WTC11 (cell line): ENCODE measurements around the gene TTC39C.

Experiments used
- E2F5 ChIP-seq: sonication (generic); formaldehyde crosslinking; IDR thresholded peaks from 2 replicates; pipeline ENCODE4 v1.8.1; 2022; ENCODE audit warnings: mild to moderate bottlenecking, moderate library complexity, missing genetic modification reagents
- FOXP1 ChIP-seq: sonication (generic); formaldehyde crosslinking; IDR thresholded peaks from 2 replicates; pipeline ENCODE4 v1.8.0; 2022; ENCODE audit warnings: missing genetic modification reagents, mild to moderate bottlenecking, moderate library complexity, borderline replicate concordance
- JUN ChIP-seq: sonication (generic); formaldehyde crosslinking; IDR thresholded peaks from 2 replicates; pipeline ENCODE4 v1.8.0; 2023; ENCODE audit warnings: mild to moderate bottlenecking, missing genetic modification reagents
- KAT7 ChIP-seq: sonication (generic); formaldehyde crosslinking; IDR thresholded peaks from 2 replicates; pipeline ENCODE4 v1.8.1; 2023; ENCODE audit warnings: missing genetic modification reagents, mild to moderate bottlenecking, borderline replicate concordance
- NFYB ChIP-seq: sonication (generic); formaldehyde crosslinking; conservative IDR thresholded peaks from 2 replicates; pipeline ENCODE4 v1.8.0; 2022; ENCODE audit warnings: low read depth, missing genetic modification reagents
- NR2C2 ChIP-seq: sonication (generic); formaldehyde crosslinking; IDR thresholded peaks from 2 replicates; pipeline ENCODE4 v1.8.0; 2022; ENCODE audit warnings: mild to moderate bottlenecking, missing genetic modification reagents
- USF2 ChIP-seq: sonication (generic); formaldehyde crosslinking; IDR thresholded peaks from 2 replicates; pipeline ENCODE4 v1.8.1; 2023; ENCODE audit warnings: mild to moderate bottlenecking, missing genetic modification reagents, moderate library complexity
- ZBTB21 ChIP-seq: sonication (generic); formaldehyde crosslinking; IDR thresholded peaks from 2 replicates; pipeline ENCODE4 v1.8.1; 2023; ENCODE audit warnings: mild to moderate bottlenecking, missing genetic modification reagents, borderline replicate concordance
- TF ChIP-seq, protein P1 (sequence below): sonication (generic); formaldehyde crosslinking; IDR thresholded peaks from 2 replicates; pipeline ENCODE4 v1.8.0; 2022; ENCODE audit warnings: missing genetic modification reagents
- TF ChIP-seq, protein P2 (sequence below): fragments of 200-600 bp; IDR thresholded peaks from 2 replicates; pipeline ENCODE4 v1.8.0; 2022; ENCODE audit warnings: antibody characterized with exemption
- TF ChIP-seq, protein P3 (sequence below): sonication (generic); formaldehyde crosslinking; conservative IDR thresholded peaks from 2 replicates; pipeline ENCODE4 v1.8.1; 2022; ENCODE audit warnings: mild to moderate bottlenecking, missing genetic modification reagents

- TF ChIP-seq, protein P1, sequence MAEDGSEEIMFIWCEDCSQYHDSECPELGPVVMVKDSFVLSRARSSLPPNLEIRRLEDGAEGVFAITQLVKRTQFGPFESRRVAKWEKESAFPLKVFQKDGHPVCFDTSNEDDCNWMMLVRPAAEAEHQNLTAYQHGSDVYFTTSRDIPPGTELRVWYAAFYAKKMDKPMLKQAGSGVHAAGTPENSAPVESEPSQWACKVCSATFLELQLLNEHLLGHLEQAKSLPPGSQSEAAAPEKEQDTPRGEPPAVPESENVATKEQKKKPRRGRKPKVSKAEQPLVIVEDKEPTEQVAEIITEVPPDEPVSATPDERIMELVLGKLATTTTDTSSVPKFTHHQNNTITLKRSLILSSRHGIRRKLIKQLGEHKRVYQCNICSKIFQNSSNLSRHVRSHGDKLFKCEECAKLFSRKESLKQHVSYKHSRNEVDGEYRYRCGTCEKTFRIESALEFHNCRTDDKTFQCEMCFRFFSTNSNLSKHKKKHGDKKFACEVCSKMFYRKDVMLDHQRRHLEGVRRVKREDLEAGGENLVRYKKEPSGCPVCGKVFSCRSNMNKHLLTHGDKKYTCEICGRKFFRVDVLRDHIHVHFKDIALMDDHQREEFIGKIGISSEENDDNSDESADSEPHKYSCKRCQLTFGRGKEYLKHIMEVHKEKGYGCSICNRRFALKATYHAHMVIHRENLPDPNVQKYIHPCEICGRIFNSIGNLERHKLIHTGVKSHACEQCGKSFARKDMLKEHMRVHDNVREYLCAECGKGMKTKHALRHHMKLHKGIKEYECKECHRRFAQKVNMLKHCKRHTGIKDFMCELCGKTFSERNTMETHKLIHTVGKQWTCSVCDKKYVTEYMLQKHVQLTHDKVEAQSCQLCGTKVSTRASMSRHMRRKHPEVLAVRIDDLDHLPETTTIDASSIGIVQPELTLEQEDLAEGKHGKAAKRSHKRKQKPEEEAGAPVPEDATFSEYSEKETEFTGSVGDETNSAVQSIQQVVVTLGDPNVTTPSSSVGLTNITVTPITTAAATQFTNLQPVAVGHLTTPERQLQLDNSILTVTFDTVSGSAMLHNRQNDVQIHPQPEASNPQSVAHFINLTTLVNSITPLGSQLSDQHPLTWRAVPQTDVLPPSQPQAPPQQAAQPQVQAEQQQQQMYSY (CRISPR knock-in tag), result no peak
- TF ChIP-seq, protein P2, sequence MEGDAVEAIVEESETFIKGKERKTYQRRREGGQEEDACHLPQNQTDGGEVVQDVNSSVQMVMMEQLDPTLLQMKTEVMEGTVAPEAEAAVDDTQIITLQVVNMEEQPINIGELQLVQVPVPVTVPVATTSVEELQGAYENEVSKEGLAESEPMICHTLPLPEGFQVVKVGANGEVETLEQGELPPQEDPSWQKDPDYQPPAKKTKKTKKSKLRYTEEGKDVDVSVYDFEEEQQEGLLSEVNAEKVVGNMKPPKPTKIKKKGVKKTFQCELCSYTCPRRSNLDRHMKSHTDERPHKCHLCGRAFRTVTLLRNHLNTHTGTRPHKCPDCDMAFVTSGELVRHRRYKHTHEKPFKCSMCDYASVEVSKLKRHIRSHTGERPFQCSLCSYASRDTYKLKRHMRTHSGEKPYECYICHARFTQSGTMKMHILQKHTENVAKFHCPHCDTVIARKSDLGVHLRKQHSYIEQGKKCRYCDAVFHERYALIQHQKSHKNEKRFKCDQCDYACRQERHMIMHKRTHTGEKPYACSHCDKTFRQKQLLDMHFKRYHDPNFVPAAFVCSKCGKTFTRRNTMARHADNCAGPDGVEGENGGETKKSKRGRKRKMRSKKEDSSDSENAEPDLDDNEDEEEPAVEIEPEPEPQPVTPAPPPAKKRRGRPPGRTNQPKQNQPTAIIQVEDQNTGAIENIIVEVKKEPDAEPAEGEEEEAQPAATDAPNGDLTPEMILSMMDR, result no peak
- TF ChIP-seq FOXP1 (CRISPR knock-in tag) (no peak), NFYB (no peak), KAT7 (CRISPR knock-in tag) (no peak), ZBTB21 (no peak), JUN (CRISPR knock-in tag) (no peak), E2F5 (CRISPR knock-in tag) (no peak), USF2 (no peak), NR2C2 (no peak)
- TF ChIP-seq, protein P3, sequence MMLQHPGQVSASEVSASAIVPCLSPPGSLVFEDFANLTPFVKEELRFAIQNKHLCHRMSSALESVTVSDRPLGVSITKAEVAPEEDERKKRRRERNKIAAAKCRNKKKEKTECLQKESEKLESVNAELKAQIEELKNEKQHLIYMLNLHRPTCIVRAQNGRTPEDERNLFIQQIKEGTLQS, result no peak
These were observed 56.5 kb downstream of the TTC39C start for GRCh38 chr18:24071029-24071428.
